Nucleus accumbens (tissue), 56 donors: Measurements from ENCODE around the gene DIAPH3.

Experiments used
- DNase-seq, 56 donors: peaks; one replicate each; lab custom pipeline; 2025; lab: John Stamatoyannopoulos, UW

Gene DIAPH3

DNA sequence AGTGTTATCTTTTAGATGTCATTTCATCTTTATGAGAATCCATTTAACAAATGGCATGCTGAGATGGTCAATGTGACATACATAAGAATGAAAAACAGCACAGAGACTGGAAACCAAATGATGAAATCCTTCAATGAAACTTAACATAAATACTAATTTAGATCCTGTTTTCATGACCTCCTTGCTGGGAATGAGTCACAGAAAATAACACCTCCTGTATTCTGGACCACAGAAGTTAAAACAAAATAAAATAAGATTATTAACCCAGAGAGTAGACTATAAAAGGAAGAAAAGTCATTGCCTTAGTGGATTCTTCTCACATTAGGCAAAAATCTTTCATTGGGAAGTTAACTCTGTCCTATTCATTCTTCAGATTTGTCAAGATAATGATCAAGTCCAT, 1.6 kb downstream of the DIAPH3 start:
- no peak for DNase-seq

DNA sequence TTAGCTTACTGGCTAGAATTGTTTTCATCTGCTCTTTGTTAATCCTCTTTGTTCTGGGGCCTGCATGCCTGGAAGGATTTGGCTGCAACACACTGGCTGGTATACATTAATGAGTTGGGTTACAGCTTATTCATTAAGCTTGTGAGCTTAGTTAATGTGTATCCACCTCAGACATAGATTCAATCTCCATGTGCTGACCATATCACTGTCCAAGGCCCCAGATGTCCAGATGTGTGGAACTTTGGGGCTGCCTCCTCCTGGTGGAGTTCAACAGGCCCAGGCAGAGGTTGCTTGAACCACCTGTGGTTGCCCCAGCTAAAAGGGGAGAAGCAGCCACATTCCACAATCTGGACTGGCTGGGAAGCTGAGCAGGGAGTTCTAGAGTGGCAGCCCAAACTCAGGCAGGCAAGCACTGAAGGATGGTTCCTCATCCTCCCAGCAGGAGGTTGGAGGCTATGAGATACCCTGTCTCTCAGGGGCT, 5.4 kb downstream of the DIAPH3 start:
- no peak for DNase-seq

DNA sequence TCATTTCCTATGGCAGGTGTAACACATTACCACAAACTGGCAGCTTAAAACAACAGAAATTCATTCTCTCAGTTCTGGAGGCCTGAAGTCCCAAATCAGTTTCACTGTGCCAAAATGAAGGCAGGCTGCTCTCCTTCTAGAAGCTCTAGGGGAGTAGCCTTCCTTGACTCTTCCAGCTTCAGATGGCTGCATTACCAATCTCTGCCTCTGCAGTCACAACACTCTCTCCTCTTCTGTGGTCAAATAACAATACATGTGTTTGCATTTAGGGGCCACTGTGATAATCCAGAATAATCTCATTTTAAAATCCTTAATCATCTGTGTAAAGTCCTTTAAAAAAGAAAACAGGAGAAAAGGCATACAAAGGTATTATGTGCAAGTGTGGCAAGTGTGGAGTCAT, 7.8 kb downstream of the DIAPH3 start:
- DNase-seq, result no peak

DNA sequence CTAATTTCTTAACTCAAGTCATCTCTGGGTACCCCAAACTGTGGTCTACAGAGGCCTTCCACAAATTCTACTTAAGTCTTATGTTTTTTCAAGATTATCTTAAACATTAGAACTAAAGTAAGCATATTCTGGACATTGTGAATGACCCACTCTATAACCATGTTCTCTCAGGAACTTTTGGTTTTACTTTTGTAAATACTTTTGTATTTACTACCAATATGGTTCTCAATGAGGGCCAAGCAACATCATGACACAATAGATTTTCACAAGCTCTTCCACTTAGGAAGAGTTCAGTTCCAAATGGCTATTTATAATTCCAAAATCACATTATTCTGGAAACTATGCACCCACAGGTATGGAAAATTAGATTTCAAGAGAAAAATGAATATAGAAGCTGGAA, 10.8 kb downstream of the DIAPH3 start:
- DNase-seq, result no peak

DNA sequence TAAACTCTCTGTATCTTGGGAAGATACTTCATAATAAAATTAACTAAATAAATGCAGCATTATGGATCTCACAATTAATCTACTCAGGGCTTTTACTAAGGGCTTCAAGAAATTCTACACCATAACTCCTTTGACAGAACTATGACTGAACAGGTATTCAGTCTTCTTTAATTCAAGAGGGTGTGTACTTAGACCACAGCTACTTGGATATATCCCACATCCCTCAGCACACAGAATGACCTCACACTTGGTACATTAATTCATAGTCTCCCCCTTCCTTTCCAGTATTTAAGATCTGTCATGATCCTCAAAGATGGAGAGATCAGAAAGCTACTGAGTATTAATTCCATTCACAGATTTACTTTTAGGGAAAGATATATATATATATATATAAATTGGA, 11.6 kb downstream of the DIAPH3 start:
- DNase-seq, result no peak

DNA sequence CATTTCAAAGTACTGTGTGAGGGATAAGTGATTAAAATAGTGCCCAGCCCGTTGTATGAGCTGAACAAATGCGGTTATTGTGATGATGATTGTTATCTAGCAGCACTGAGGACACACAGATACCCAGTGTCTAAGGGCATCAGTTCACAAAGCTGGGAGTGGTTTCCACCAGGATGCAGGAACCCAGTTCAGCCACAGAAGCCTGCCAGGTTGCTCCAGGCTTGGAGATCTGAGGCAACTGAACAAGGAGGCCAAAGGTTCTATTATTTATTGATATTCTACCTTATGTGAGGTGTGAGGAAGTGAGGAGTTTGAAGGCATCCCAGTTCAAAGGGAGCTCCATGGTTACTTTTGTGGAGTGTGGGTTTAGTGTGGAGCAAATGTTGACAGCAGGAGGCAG, 13.2 kb downstream of the DIAPH3 start:
- DNase-seq, result no peak

DNA sequence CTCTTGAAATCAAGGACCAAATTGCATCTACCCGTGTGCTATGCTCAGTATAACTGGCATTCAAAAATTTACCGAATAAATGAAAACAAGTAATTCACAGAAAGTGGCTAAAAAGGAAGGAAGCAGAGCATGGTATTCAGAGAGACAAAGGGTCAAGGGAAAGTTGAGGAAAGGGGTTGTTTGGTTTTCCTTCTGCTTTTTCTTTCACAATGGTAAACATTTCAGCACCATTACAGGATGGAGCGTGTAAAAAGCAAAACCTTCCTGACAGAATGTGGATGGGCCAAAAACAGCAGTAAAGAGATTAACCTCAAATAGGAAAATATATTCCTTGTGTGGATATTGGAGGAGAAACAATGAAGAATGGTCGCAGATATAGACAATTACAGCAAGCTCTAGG, 14.8 kb downstream of the DIAPH3 start:
- DNase-seq, result no peak

DNA sequence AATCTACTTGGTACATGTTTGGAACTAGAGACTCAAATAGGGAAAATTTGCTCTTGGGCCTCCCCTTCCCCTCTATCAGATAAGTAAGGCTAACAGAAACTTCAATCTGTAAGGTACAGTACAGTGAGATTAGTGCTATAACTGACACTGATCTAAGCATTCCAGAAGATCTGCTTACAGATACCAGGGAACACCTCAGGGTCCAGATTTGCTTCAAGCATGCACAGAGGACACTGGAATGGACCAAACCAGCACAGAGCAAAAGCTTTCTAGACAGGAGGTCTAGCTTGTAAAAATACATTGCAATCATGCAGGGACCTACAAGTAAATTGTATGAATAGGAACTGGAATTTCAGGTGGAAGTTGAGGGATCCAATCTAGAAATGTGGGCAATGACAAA, 16.4 kb downstream of the DIAPH3 start:
- no peak for DNase-seq

DNA sequence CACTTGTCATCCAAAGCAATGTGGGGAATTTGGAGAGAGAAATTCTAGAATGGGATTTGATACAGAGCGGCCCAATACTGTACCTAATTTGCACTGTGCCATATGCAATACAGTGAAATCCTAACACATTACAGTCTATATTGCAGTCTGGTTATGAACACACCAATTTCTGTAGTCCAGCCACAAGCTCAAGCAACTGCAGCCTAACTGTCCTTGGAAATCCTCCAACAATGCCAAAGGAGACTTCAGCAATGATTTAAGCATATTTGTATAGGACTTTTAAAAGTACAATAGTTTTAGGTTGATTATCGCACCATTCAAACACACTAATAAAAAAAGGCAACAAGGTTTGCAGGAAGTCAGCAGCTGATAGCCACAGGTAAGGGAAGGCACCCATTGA, 17.3 kb downstream of the DIAPH3 start:
- no peak for DNase-seq

DNA sequence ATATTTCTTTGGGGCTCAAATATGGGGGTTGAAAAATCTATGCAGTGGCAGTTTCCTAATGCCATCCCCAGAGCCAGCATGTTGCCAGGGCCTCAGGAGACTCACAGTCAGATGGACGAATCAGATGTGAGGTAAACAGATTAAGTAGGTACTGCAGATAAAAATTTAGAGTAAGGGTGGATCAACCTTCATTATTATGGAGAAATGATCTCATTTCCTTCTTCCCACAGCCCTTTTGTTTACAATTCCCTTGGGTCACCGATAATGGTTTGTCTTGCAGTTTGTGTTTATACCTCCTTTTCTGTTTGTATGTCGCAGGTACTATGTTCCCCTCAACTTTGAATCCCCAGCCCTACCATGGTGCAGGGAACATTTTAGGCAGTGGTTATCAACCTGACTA, 20.0 kb downstream of the DIAPH3 start:
- no peak for DNase-seq

DNA sequence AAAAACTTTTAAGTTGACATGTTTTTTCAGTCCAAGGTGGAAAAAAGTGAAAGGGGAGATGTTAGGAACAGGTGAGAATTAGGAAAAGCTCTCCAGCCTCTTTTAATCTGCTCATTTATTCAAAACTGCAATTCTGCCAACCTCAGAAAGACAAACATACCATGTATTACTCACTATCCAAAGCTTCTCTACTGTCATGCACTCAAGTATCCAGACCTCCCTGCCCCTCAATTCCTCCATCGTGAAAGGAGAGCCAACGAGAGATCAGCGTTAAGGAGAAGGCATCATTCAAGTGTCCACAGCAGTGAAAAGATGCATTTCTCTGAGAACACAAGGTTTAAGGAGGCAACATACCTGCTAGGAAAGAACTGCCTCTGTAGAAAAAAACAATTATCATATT, 24.5 kb downstream of the DIAPH3 start:
- no peak for DNase-seq

DNA sequence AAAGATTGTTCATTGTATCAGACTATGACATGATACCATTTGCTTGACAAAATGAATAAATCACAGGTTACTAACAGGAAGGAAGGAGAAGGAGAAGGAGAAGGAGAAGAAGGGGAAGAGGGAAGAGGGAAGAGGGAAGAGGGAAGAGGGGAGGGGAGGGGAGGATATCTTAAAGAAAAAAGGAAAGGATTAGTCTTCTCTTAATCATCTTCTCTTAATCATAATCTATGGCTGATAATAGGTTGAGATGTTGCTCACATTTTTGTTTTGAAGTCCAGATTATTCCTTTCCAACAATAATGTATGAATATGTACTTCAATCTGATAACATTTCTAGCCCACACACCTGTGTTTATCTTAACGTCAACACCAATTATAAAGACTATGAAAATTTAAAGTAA, 25.1 kb downstream of the DIAPH3 start:
- no peak for DNase-seq

DNA sequence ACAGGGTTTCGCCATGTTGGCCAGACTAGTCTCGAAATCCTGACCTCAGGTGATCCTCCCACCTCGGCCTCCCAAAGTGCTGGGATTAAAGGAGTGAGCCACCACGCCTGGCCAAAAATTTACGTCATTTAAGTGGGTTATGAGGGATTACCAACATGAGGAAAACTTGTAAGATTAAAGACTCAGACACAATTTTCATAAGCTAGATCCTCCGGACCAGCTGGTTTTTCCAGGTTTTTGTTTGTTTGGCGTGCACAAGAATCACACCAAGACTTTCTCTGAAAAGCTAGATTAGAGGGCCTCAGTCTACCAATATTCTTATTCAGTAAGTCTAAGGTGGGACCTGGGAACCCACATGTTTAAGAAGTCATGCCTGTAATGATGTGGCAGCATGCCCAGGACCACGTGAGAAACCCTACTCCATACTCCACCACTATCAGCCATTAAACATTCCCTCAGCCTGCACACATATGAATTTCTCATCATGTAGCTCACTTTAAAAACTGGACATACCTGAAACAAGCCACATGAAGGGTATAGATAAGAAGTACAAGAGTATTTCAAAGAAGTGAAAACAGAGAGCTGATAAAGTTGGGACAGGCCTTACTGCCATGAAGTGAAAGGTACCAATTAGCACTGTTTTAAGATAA, 25.7 kb downstream of the DIAPH3 start:
- DNase-seq, result no peak

DNA sequence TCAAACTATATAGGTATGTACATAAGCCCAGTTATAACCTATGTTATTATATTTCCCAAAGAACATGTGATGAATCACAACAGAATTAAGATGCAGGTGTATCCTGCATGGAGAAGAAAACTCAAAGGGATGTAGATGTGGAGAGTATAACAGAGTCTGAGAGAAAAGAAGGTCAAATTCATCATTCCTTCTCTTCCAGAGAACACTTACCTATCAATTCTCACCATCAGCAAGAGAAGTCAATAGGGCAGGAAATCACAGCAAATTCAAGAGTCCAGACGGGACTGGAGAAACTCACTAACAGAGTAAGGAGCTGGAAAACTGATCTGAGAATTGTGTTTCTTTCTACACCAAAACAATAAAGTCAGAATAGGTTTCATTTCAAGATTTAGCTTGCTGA, 28.4 kb downstream of the DIAPH3 start:
- DNase-seq, result no peak

DNA sequence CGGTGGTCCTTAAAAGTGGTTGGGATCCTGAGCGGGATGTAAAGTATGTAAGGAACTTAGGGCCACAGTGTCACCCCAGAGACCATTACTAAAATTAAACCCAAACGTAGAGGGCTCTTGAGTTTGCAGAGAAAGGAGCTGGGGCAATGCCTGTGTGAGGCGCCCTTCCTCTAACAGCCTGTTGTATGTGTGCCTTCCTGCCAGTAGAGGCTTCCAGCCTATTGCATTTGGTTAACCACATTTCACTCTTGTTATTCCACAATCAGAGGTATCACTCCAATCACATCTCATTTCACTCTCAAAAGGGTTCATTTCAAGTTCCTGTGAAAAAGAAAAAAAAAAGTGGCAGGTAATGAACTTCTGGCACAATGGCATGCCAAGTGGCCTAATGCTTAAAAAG, 29.4 kb downstream of the DIAPH3 start:
- no peak for DNase-seq

DNA sequence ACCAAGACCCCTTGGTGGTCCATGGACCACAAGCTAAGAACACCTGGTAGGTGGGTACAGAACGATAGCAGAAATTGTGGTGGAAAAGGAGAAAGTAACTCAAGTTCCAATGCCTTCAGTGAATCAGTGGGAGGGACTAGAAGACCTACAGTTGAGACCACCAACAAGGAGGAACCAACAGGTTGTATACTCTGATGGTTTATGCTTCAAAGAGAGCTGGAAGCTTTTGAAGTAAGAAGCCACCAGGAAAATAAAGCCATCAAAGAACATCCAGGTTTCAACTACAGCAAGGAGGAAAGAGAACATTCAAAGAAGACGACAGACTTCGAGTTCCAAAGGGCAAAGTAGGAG, 42.4 kb downstream of the DIAPH3 start:
- DNase-seq, result no peak

DNA sequence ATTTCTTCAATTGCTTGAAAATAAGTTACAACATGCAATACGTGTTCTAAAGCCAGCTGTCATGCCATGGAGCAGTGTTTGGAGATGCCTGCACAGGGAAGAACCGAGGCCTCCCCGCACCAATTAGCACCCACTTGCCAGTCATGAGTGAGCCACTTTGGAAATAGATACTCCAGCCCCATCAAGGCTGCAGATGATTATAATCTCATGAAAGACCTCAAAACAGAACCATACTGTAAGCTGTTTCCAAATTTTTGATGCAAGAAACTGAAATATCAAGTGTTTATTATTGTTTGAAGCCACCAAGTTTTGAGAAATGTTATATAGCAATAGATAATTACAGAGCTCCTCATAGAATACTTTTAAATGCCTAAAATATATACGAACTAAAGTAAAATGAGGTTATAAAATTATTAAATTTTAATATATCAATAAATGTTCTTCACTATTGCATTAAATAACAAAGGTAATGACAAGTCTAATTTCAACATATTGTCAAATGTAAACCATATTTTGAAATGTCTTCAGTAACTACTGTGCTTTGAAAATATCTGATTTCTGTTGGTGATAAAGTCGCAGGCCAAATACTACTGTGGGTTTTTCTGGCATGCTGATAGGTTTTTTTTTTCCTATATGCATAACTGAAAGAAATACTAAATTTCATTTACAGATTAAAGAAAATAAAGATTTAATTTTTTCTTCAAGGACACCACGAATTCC, 43.0 kb downstream of the DIAPH3 start:
- DNase-seq, result no peak

DNA sequence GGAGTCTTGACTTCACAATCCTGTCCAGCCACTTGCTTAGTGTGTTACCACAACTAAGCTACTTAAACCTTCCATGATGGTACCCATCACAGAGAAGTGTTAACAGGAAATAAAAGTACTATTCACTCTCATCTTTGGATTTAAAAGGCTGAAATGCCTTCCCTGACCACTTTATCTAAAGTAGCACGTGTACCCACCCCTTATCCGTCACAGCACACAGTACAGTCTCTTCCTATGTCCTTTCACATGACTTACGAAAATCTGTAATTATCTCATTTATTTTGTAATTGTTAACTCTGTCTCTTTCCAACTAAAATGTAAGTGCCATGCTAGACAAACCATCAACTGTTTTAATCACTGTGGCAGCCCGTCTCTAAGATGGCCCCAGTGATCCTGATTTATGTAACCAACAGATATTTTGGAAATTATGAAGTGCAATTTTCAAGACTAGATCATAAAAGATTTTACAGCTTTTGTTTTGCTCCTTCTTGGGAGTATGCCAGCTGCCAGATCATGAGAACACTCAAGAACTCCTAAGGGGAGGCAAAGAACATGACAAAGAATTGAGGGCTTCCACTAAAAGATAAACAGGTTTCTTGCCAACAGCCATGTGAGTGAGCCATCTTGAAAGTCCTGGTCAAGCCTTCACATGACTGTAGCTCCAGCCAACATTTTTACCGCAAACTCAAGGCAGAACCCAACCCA, 44.9 kb downstream of the DIAPH3 start:
- no peak for DNase-seq

DNA sequence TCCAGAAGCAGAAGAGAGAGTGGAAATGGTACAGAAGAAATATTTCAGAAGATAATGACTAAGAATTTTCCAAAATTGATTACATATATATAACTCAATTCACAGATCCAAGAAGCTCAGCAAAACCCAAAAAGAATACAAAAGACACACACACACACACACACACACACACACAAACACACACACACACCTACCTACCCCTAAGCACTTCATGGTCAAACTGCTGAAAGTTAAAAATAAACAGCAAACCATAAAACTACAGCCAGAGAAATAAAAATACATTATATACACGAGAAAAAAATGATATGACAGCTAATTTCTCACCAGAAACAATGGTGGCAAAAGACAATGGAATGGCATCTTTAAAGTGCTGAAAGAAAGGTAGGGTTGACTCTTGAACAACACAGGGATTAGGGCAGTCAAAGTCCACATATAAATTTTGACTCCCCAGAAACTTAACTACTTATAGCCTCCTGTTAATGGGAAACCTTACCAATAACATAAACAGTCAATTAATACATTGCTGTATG, 49.2 kb downstream of the DIAPH3 start:
- no peak for DNase-seq

DNA sequence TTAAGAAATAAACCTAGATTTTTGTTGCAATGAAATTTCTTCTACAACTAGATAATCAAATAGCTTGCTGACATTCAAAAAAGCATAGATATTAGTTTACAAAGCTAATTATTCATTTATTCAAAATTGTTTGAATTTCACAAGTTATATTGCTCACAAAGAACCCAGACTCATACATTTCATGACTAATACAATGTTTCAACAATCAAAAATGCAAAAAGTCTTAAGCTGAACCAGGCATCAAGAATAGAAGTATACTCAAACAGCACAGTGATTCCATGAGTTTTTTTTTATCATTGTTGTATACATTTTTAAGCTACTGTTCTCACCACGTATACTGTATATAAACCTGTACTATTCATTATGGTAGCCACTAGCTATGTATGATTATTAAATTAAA, 51.0 kb downstream of the DIAPH3 start:
- DNase-seq, result no peak

DNA sequence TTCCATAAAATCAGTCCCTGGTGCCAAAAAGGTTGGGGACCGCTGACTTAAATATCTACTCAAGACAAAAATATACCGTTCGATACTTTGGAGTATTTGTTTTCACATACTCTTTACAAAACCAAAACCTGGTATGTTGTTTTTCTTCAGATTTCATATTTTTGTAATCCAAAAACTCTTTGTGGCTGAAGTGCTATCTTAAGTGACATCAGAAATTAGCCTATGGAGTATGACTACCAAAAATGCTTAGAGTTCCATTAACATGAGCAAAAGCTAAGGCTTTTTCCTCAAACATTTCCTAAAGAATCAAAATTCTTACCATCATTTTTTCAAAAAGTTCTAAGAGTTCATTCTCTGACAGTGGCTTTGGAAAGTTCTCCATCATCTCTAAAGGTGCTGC, 52.0 kb downstream of the DIAPH3 start:
- no peak for DNase-seq

DNA sequence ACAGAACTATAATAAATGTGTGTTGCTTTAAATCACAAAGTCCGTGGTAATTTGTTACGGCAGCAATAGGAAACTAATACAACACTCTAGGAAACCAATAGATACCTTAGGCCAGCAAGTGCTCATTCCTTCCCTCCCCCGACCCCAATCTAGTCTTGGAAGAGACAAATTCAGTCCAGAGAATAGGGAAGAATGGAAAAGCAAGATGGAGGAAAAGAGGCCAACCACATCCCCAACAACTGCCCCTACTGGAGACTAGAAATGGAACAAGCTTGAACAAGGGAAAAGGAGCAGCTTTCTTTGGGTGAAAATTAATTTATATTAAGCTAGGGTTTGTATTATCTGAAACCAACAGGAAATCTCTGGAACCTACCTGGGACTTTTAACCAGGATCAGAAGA, 54.4 kb downstream of the DIAPH3 start:
- no peak for DNase-seq
